Measurements from ENCODE around the gene CDK5RAP3. TPM values are rescaled to one million over a fixed set of nuclear protein-coding genes. Genes with fewer than 3 reads are reported as not detected.

CDK5RAP3 gene
- total and polyA plus RNA-seq, 2 donors (not counting 3 experiments of a cell fraction or from before 2014, with no cell fraction given), result 109 to 139 TPM

DNA sequence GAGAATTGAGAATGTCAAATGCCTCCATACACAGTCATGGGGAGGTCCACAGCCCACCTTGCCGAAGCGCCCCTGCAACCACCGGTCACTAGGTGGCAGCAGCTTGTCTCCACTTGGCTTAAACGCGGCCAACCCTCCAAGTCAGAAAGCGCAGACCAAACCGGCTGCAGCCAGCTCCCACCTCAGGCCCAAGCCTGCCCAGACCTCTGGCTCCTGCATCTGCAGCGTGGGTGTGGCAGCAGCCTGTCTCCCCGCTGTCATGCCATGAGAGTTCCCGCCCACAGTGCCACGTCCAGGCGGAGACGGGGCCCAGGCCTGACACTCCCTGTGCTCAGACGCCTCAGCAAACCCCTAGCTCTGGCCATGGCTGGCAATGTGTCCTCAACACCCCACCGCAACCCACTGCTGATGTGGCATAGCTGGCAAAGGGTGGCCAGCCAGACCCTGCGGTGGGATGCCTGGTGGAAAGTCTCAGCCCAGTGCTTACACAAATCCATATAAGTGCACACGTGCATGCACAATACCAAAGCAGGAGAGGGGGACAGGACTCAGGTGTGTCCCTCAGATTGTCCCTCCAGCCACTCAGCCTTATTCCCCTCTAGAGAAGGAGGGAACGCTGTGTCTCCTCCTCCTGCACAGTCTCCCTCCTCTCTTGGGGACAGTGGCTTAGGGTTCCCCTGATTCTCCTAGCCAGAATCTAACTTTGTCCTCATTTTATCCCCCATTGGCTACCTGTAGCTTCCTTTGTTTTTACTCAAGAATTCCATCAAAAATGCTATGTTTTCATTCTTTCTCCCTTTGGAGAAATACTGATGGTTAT lies 55.8 kb downstream of the CDK5RAP3 start:
- Histone ChIP-seq H3K36me3 (ENCODE audit: control insufficient read depth in 2 of 2, extremely low read depth in 1 of 2, insufficient read depth in 2 of 2, low read length in 2 of 2) (no peaks in the 10 kb centered on the region), H3K9ac (replicated peaks; ENCODE audit: extremely low read depth, insufficient read depth, low read length) (no peak overlapping the region), H4K20me1 (replicated peaks; ENCODE audit: control insufficient read depth, extremely low read depth, insufficient read depth, low read length) (no peaks in the 10 kb centered on the region), H3K9me3 (replicated peaks; ENCODE audit: control insufficient read depth, insufficient read depth, low read length) (no peaks in the 10 kb centered on the region), H3K4me1 (ENCODE audit: control insufficient read depth, extremely low read depth, insufficient read depth, low read length) (peaks cover 26% of the 10 kb centered on the region), H3K4me2 (ENCODE audit: insufficient read depth, low read length) (no peak overlapping the region), H3K79me2 (ENCODE audit: control insufficient read depth, insufficient read depth, low read length) (no peaks in the 10 kb centered on the region), H3K27ac (ENCODE audit: insufficient read depth, low read depth, low read length) (no peak overlapping the region), H3K27me3 (ENCODE audit: control insufficient read depth in 2 of 2, insufficient read depth in 2 of 2, low read length in 2 of 2) (no peaks in the 10 kb centered on the region), H2AFZ (ENCODE audit: low read depth, low read length) (peak overlapping the region; percentile 4), H3K4me3 (replicated peaks in 1 of 3; ENCODE audit: insufficient read depth in 1 of 3, low read depth in 1 of 3, low read length in 3 of 3) (no peak overlapping the region), H3K9me1 (replicated peaks; ENCODE audit: control insufficient read depth, extremely low read depth, insufficient read depth, low read length) (no peaks in the 10 kb centered on the region)
- TF ChIP-seq EZH2 (IDR thresholded peaks at IDR 0.05; ENCODE audit: borderline replicate concordance, low read depth, low read length, severe bottlenecking) (no peak), JUN (IDR thresholded peaks at IDR 0.05; ENCODE audit: borderline replicate concordance, insufficient read depth, insufficient read length, low read depth) (no peak), GATA2 (IDR thresholded peaks at IDR 0.05; ENCODE audit: insufficient read depth, insufficient read length, low read depth, low read length) (no peak), POLR2AphosphoS5 (IDR thresholded peaks at IDR 0.05; ENCODE audit: insufficient read depth, low read depth, low read length) (peak; percentile 34)
- TF ChIP-seq, protein P1, sequence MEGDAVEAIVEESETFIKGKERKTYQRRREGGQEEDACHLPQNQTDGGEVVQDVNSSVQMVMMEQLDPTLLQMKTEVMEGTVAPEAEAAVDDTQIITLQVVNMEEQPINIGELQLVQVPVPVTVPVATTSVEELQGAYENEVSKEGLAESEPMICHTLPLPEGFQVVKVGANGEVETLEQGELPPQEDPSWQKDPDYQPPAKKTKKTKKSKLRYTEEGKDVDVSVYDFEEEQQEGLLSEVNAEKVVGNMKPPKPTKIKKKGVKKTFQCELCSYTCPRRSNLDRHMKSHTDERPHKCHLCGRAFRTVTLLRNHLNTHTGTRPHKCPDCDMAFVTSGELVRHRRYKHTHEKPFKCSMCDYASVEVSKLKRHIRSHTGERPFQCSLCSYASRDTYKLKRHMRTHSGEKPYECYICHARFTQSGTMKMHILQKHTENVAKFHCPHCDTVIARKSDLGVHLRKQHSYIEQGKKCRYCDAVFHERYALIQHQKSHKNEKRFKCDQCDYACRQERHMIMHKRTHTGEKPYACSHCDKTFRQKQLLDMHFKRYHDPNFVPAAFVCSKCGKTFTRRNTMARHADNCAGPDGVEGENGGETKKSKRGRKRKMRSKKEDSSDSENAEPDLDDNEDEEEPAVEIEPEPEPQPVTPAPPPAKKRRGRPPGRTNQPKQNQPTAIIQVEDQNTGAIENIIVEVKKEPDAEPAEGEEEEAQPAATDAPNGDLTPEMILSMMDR (IDR thresholded peaks at IDR 0.05; ENCODE audit: extremely low read depth in 1 of 2, insufficient read depth in 1 of 2, low read depth in 1 of 2, low read length in 2 of 2), result peak; percentile 87 to 98
- POLR2A ChIA-PET, result interaction anchor here (1.3 kb wide), 1 partner anchor 23 kb away, joined by 6 read pairs; no protein-coding TSS in a partner anchor
- CTCF ChIA-PET, result interaction anchor here (0.6 to 7.3 kb wide), 34 partner anchors 8 to 603 kb away, joined by 3 to 210 read pairs (median 4); partner anchors contain the start of genes CBX1, NFE2L1 and SNX11
- peak; percentile 79 for DNase-seq (ENCODE audit: low read depth, low spot score)
- FAIRE-seq, result peak; percentile 94
- no TSS peak for BruUV-seq (replicated peaks)
- dilution Hi-C loops (cut with MboI; ENCODE audit: extremely low pct_ligation_motif_present, low sequenced_read_pairs), result no loop called here
- intact Hi-C loops (cut with micrococcal nuclease), result loop anchor here (1.0 to 10.0 kb wide), 4 partner anchors 48 to 308 kb away; no protein-coding TSS in a partner anchor
